K562 (cell line): Measurements from ENCODE around the gene ZNF32. TPM values are rescaled to one million over a fixed set of nuclear protein-coding genes. Genes with fewer than 3 reads are reported as not detected.

Experiments
- ATAC-seq: fragments of 200-7000 bp; cut with Tn5 transposase; 3 replicates; pipeline ENCODE4 v1.9.1; 2020; ENCODE audit warnings: moderate library complexity
- BruUV-seq: library from RNA; stranded (reverse); fragments of 400-500 nt; replicated peaks from 2 replicates; lab custom pipeline; 2021; lab: Mats Ljungman, UMichigan
- CTCF ChIA-PET: fragments of 300-600 bp; formaldehyde crosslinking; extraction: SDS; loops from one replicate; lab custom pipeline; 2021; ENCODE audit warnings: low intra/inter-chr PET ratio; lab: Yijun Ruan, JAX
- POLR2A ChIA-PET: fragments of 300-600, 350-650 bp; sonication (Branson Sonifier 250); formaldehyde crosslinking; extraction: SDS; loops from one replicate; lab custom pipeline; 2021; ENCODE audit warnings: antibody characterized with exemption, inconsistent platforms; lab: Yijun Ruan, JAX
- DNase-seq, 4 experiments: peaks; one replicate each; pipeline versions ENCODE4 v3.0.0 to v3.0.0-alpha.2; 2011 to 2018; ENCODE audit warnings: low spot score in 3 of 4, mixed read lengths in 3 of 4; ENCODE audit errors: extremely low read depth in 1 of 4
- FAIRE-seq: peaks from 2 replicates; lab custom pipeline; 2011; peaks lifted over from hg19 to GRCh38; lab: Jason Lieb, UNC
- H2AFZ ChIP-seq: 2 replicates; pipeline ENCODE4 v1.6.0; 2011; ENCODE audit warnings: low read depth, low read length, control low read depth, inconsistent platforms
- H3K27ac ChIP-seq: fragments of 200-600 bp; 3 replicates; pipeline ENCODE4 v1.8.0; 2011; ENCODE audit warnings: low read depth, mild to moderate bottlenecking, control low read depth, inconsistent platforms, low read length, moderate library complexity, mixed read lengths; ENCODE audit errors: extremely low read depth
- H3K27me3 ChIP-seq, 2 experiments: fragments of 300-600 bp in 1 of 2; 2 replicates in 1 of 2; 3 replicates in 1 of 2; pipeline versions ENCODE4 v1.6.0 to v1.8.0; 2011; ENCODE audit warnings: inconsistent platforms in 2 of 2, low read length in 2 of 2, mild to moderate bottlenecking in 1 of 2, mixed read lengths in 1 of 2, moderate library complexity in 1 of 2; ENCODE audit not compliant: control insufficient read depth in 2 of 2, insufficient read depth in 2 of 2
- H3K36me3 ChIP-seq: fragments of 300-600 bp; 3 replicates; pipeline ENCODE4 v1.8.0; 2011; ENCODE audit warnings: mild to moderate bottlenecking, low read length, inconsistent platforms; ENCODE audit not compliant: control insufficient read depth, insufficient read depth
- H3K4me1 ChIP-seq, 2 experiments: fragments of 200-600 bp in 1 of 2; replicated peaks in 1 of 2; 2 replicates in 1 of 2; 3 replicates in 1 of 2; pipeline versions ENCODE4 v1.5.1 to v1.8.0; 2011; ENCODE audit warnings: inconsistent platforms in 2 of 2, low read length in 2 of 2, mild to moderate bottlenecking in 1 of 2, mixed read lengths in 1 of 2, moderate library complexity in 1 of 2; ENCODE audit not compliant: control insufficient read depth in 2 of 2, insufficient read depth in 2 of 2
- H3K4me2 ChIP-seq: 2 replicates; pipeline ENCODE4 v1.6.1; 2011; ENCODE audit warnings: low read length, control low read depth, inconsistent platforms, mixed read lengths; ENCODE audit not compliant: insufficient read depth
- H3K4me3 ChIP-seq: fragments of 200-600 bp; sonication (generic), shearing (Covaris generic); 2 replicates; pipeline ENCODE4 v1.5.1; 2016; ENCODE audit warnings: control low read depth, inconsistent platforms
- H3K79me2 ChIP-seq: fragments of 200-600 bp; 3 replicates; pipeline ENCODE4 v1.8.0; 2011; ENCODE audit warnings: low read length, inconsistent platforms; ENCODE audit not compliant: control insufficient read depth, insufficient read depth
- H3K9ac ChIP-seq, 2 experiments: 2 replicates each; pipeline versions ENCODE4 v1.6.0 to v1.6.1; 2011; ENCODE audit warnings: low read depth in 2 of 2, low read length in 2 of 2, control low read depth in 1 of 2, inconsistent platforms in 1 of 2, mild to moderate bottlenecking in 1 of 2, mixed read lengths in 1 of 2; ENCODE audit not compliant: insufficient read depth in 1 of 2
- H3K9me1 ChIP-seq: one replicate; pipeline ENCODE4 v1.6.0; 2011; ENCODE audit warnings: inconsistent platforms, mild to moderate bottlenecking, low read length, moderate library complexity; ENCODE audit not compliant: control insufficient read depth, insufficient read depth
- H3K9me3 ChIP-seq: replicated peaks from 2 replicates; pipeline ENCODE4 v1.5.1; 2011; ENCODE audit warnings: low read depth, low read length, inconsistent platforms; ENCODE audit not compliant: control insufficient read depth, insufficient read depth
- H4K20me1 ChIP-seq: replicated peaks from 2 replicates; pipeline ENCODE4 v1.6.1; 2011; ENCODE audit warnings: low read length, inconsistent platforms, mixed read lengths; ENCODE audit not compliant: control insufficient read depth, insufficient read depth
- GATAD2B ChIP-seq: fragments of 450-650 bp; IDR thresholded peaks from 2 replicates; pipeline ENCODE4 v1.6.1; 2017; ENCODE audit warnings: mild to moderate bottlenecking, borderline replicate concordance
- MIER1 ChIP-seq: fragments of 450-650 bp; IDR thresholded peaks from 2 replicates; pipeline ENCODE4 v1.6.1; 2016; ENCODE audit warnings: antibody characterized with exemption, mild to moderate bottlenecking, low read depth
- RBM34 ChIP-seq: fragments of 200-400 bp; formaldehyde crosslinking; IDR thresholded peaks from 2 replicates; pipeline ENCODE4 v1.6.1; 2018; ENCODE audit warnings: low read length, borderline replicate concordance; ENCODE audit not compliant: insufficient read depth
- RHOXF2B ChIP-seq: fragments of 250-450 bp; sonication (Bioruptor Pico); conservative IDR thresholded peaks from 2 replicates; pipeline ENCODE4 v1.5.1; 2021
- SAFB ChIP-seq: fragments of 200-400 bp; formaldehyde crosslinking; IDR thresholded peaks from 2 replicates; pipeline ENCODE4 v1.6.1; 2017; ENCODE audit warnings: low read depth, low read length, borderline replicate concordance
- STAG1 ChIP-seq: sonication (generic); formaldehyde crosslinking; IDR thresholded peaks from 2 replicates; pipeline ENCODE4 v1.5.0; 2020; ENCODE audit warnings: missing genetic modification reagents, borderline replicate concordance
- XRCC5 ChIP-seq: fragments of 200-400 bp; formaldehyde crosslinking; IDR thresholded peaks from 2 replicates; pipeline ENCODE4 v1.6.1; 2017; ENCODE audit warnings: low read depth, mild to moderate bottlenecking, low read length
- YY1 ChIP-seq, 3 experiments: IDR thresholded peaks; 2 replicates each; pipeline ENCODE4 v1.6.1; 2011; ENCODE audit warnings: low read length in 2 of 3, mild to moderate bottlenecking in 2 of 3, moderate library complexity in 2 of 3, borderline replicate concordance in 1 of 3, control low read depth in 1 of 3, low read depth in 1 of 3; ENCODE audit not compliant: insufficient read depth in 3 of 3, insufficient replicate concordance in 2 of 3, control insufficient read depth in 1 of 3, insufficient read length in 1 of 3; ENCODE audit errors: extremely low read depth in 1 of 3
- ZKSCAN3 ChIP-seq: fragments of 250-450 bp; sonication (Bioruptor Pico); IDR thresholded peaks from 2 replicates; pipeline ENCODE4 v1.4.0; 2020
- ZNF586 ChIP-seq: fragments of 450-650 bp; formaldehyde crosslinking; conservative IDR thresholded peaks from 2 replicates; pipeline ENCODE4 v1.4.0; 2020; ENCODE audit warnings: mild to moderate bottlenecking, moderate library complexity
- ZNF589 ChIP-seq: fragments of 200-800 bp; sonication (Bioruptor generic); IDR thresholded peaks from 2 replicates; pipeline ENCODE4 v1.6.1; 2016; ENCODE audit warnings: low read depth, missing genetic modification characterization, missing compliant biosample characterization
- WGBS: fragments of 100-300 bp; shearing (Covaris generic); methylation state at CpG from one replicate; pipeline ENCODE4 v1.1.6; 2016; ENCODE audit warnings: low coverage, mixed read lengths; ENCODE audit not compliant: insufficient coverage; ENCODE audit errors: missing lambda C conversion rate; 5-methylcytosine and 5-hydroxymethylcytosine counted together
- in situ Hi-C: fragments of 300-500 bp; cut with MboI; formaldehyde crosslinking; loops from 4 replicates; pipeline ENCODE4 v1.15.0; 2018; ENCODE audit warnings: inconsistent platforms, mixed read lengths
- intact Hi-C: fragments of 100-400 bp; cut with micrococcal nuclease; formaldehyde crosslinking; loops from 2 replicates; pipeline ENCODE4 v1.14.2; 2022
- polyA plus RNA-seq, 8 experiments: library from polyadenylated mRNA; depleted of rRNA in 4 of 8; stranded (reverse) in 5 of 8; unstranded in 3 of 8; fragments of >200 nt; fragmentation: Nextera tagmentation in 2 of 8; fragmentation: Illumina TruSeq in 1 of 8; extraction: Ambion mirVana in 2 of 8; extraction: Trizol in 1 of 8; gene quantifications; 2 replicates each; pipeline versions ENCODE4 v1.2.1 to v1.2.3, GENCODE V29; 2011 to 2014; ENCODE audit warnings: inconsistent platforms in 1 of 8, missing spikeins in 1 of 8
- total RNA-seq, 7 experiments: library from RNA; depleted of rRNA in 6 of 7; stranded (reverse); fragments of >200 nt in 6 of 7; fragmentation: Illumina TruSeq in 2 of 7; extraction: Trizol in 2 of 7; gene quantifications; 2 replicates each; pipeline versions ENCODE4 v1.2.1 to v1.2.3, GENCODE V29; 2011 to 2021; ENCODE audit warnings: low replicate concordance in 1 of 7
- TF ChIP-seq, protein P1 (sequence below): sonication (generic); formaldehyde crosslinking; IDR thresholded peaks from 2 replicates; pipeline ENCODE4 v1.8.0; 2022; ENCODE audit warnings: mild to moderate bottlenecking, missing genetic modification reagents
- TF ChIP-seq, protein P2 (sequence below): fragments of 450-650 bp; IDR thresholded peaks from 2 replicates; pipeline ENCODE4 v1.6.1; 2017; ENCODE audit warnings: antibody characterized with exemption

The ZNF32 gene
- total and polyA plus RNA-seq, 9 of the 15 experiments (the other 6 are each of a cell fraction or from before 2014, with no cell fraction given) = 17.3 to 57.0 (median 26.3) TPM

DNA sequence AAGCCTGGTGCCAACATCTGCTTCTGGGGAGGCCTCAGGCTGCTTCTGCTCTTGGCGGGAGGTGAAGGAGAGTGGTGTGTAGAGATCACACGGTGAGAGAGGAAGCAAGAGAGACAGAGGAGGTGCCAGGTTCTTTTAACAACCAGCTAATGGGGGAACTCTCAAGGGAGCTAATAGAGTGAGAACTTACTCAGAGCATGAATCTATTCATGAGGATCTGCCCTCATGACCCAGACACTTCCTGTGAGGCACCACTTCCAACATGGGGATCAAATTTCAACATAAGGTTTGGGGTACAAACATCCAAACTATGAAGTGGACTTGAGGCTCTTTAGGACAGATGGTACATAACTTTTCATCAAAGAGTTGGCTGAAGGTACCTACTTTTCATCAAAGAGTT, 5.1 kb upstream of the ZNF32 start:
- Histone ChIP-seq H3K27ac (no peak overlapping the region), H3K9ac (no peak overlapping the region), H3K9me1 (no peaks in the 10 kb centered on the region), H3K36me3 (no peaks in the 10 kb centered on the region), H3K27me3 (peaks cover 5 to 8% of the 10 kb centered on the region in 2 experiments; a peak in 2 of 5 replicates), H3K4me1 (peaks cover 0 to 4% of the 10 kb centered on the region in 2 experiments; a peak in 4 of 5 replicates), H3K4me3 (no peak overlapping the region), H4K20me1 (no peaks in the 10 kb centered on the region), H3K9me3 (no peaks in the 10 kb centered on the region), H3K79me2 (no peaks in the 10 kb centered on the region), H3K4me2 (no peak overlapping the region), H2AFZ (no peak overlapping the region)
- ChIA-PET CTCF (no interaction called here), POLR2A (interaction anchor here (1.3 kb wide), 1 partner anchor 10 kb away, joined by 3 read pairs; no protein-coding TSS in a partner anchor)
- intact Hi-C loops (no loop called here), in situ Hi-C loops (no loop called here)
- no peak for DNase-seq
- ATAC-seq = no peak
- 7% methylated on average over 2 of the region's 2 CpGs for WGBS
- TF ChIP-seq ZNF589 (CRISPR knock-in tag) (no peak), STAG1 (CRISPR knock-in tag) (no peak), ZKSCAN3 (CRISPR knock-in tag) (no peak)
- TF ChIP-seq, protein P1, sequence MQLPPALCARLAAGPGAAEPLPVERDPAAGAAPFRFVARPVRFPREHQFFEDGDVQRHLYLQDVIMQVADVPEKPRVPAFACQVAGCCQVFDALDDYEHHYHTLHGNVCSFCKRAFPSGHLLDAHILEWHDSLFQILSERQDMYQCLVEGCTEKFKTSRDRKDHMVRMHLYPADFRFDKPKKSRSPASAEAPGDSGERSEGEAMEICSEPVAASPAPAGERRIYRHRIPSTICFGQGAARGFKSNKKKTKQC (CRISPR knock-in tag) = no peak
- no peak for FAIRE-seq
- no TSS peak for BruUV-seq

DNA sequence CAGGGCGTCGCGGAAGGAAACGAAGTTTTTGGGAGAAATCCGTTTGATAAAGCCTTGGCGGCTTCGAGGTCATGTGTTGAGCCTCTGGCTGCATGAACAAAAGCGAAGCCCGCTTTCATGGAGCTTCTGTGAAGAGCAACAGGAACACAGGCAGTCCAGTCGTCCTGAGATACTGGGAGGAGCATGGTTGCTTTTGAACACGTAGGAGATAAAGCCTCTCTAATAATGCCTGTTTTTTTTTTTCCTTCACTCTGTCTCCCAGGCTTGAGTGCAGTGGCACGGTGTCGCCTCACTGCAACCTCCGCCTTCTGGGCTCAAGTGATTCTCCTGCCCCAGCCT, 473 bp upstream of the ZNF32 start:
- peak overlapping the region; percentile 74 to 94 for H3K9ac ChIP-seq
- peak; percentile 7 for ATAC-seq
- no peak for FAIRE-seq
- H3K9me1 ChIP-seq = no peaks in the 10 kb centered on the region
- peaks cover 4 to 12% of the 10 kb centered on the region in 2 experiments; a peak in 4 of 5 replicates for H3K4me1 ChIP-seq
- H3K79me2 ChIP-seq = no peaks in the 10 kb centered on the region
- intact Hi-C loops (loop anchor here (5.0 kb wide), 1 partner anchor 77 kb away; the partner anchor contains the start of gene ZNF239), in situ Hi-C loops (no loop called here)
- peak overlapping the region; percentile 98 for H2AFZ ChIP-seq
- H3K36me3 ChIP-seq = peaks cover 21% of the 10 kb centered on the region
- WGBS = 34% methylated on average over 14 of the region's 14 CpGs
- no peak for DNase-seq
- peaks cover 16% of the 10 kb centered on the region for H3K9me3 ChIP-seq
- CTCF ChIA-PET = no interaction called here
- BruUV-seq = no TSS peak
- POLR2A ChIA-PET = interaction anchor here (0.7 to 1.0 kb wide), 3 partner anchors 9 to 143 kb away, joined by 3 to 4 read pairs (median 3); no protein-coding TSS in a partner anchor
- H4K20me1 ChIP-seq = no peaks in the 10 kb centered on the region
- H3K27me3 ChIP-seq = no peaks in the 10 kb centered on the region
- H3K27ac ChIP-seq = no peak overlapping the region; the same call in 2 of the 3 replicates
- peak overlapping the region; percentile 90 for H3K4me2 ChIP-seq
- H3K4me3 ChIP-seq = peak overlapping the region; percentile 63
- TF ChIP-seq YY1 (IDR thresholded peaks at IDR 0.05; ENCODE audit: borderline replicate concordance in 1 of 3, control insufficient read depth in 1 of 3, extremely low read depth in 1 of 3, insufficient read depth in 3 of 3, insufficient read length in 1 of 3, insufficient replicate concordance in 2 of 3, low read depth in 1 of 3, low read length in 2 of 3) = no peak
- TF ChIP-seq, protein P2, sequence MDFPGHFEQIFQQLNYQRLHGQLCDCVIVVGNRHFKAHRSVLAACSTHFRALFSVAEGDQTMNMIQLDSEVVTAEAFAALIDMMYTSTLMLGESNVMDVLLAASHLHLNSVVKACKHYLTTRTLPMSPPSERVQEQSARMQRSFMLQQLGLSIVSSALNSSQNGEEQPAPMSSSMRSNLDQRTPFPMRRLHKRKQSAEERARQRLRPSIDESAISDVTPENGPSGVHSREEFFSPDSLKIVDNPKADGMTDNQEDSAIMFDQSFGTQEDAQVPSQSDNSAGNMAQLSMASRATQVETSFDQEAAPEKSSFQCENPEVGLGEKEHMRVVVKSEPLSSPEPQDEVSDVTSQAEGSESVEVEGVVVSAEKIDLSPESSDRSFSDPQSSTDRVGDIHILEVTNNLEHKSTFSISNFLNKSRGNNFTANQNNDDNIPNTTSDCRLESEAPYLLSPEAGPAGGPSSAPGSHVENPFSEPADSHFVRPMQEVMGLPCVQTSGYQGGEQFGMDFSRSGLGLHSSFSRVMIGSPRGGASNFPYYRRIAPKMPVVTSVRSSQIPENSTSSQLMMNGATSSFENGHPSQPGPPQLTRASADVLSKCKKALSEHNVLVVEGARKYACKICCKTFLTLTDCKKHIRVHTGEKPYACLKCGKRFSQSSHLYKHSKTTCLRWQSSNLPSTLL = no peak
- TF ChIP-seq XRCC5 = 0 out of 2 replicates have a peak, but pooled peaks have one; percentile 14
- no peak for TF ChIP-seq SAFB
- TF ChIP-seq RHOXF2B (CRISPR knock-in tag) = no peak
- TF ChIP-seq RBM34 = no peak
- no peak for TF ChIP-seq MIER1
- TF ChIP-seq ZNF586 (CRISPR knock-in tag) = no peak
- TF ChIP-seq GATAD2B = no peak
